Peyer's patch (tissue), 4 donors: Measurements from ENCODE around the gene TEAD1.

Source experiments
- CTCF ChIP-seq, 6 experiments: fragments of 450-650 bp in 4 of 6; fragments of 200-600 bp in 2 of 6; sonication (generic) in 1 of 6; IDR thresholded peaks; one replicate each; pipeline ENCODE4 v1.5.1; 2017 to 2019; ENCODE audit warnings: antibody characterized with exemption in 6 of 6, mild to moderate bottlenecking in 3 of 6, moderate library complexity in 1 of 6
- POLR2A ChIP-seq, 2 donors: fragments of 450-650 bp; IDR thresholded peaks; one replicate each; pipeline ENCODE4 v1.5.1; 2017; ENCODE audit warnings: antibody characterized with exemption in 2 of 2, mild to moderate bottlenecking in 2 of 2, moderate library complexity in 2 of 2

GRCh38 chr11:12757416-12757815, 83.2 kb downstream of the TEAD1 start:
- TF ChIP-seq CTCF (IDR thresholded peaks at IDR 0.05) (no peak), POLR2A (IDR thresholded peaks at IDR 0.05) (no peak)
